ENCODE data around the gene USP46.

The USP46 gene

DNA sequence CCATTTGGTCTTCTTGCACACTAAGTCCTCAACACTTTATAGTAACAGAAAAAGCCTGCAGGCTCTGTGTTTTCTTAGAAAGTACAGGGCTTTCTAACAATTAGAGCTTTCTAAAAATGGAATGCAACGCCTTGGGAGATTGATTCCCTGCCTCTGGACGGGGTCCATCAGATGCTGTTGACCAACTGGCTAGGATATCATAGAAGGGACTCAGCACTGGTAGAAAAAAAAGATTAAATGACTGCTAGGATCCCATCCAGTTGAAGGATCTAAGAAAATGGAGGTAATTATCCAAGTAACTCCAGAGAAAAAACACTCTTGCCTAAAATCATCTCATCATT is 39.5 kb downstream of the USP46 start:
- Histone ChIP-seq H3K4me1 (no peaks in the 10 kb centered on the region), H3K9me3 (replicated peaks in 1 of 11) (no peaks in the 10 kb centered on the region), H3K36me3 (peaks cover 19 to 63% (median 40%) of the 10 kb centered on the region in 11 experiments; a peak in 20 of 22 replicates), H3K4me3 (no peak overlapping the region), H3K9ac (no peak overlapping the region), H3K27ac (no peak overlapping the region), H3K4me2 (no peak overlapping the region), H3K27me3 (no peaks in the 10 kb centered on the region), H4K20me1 (no peaks in the 10 kb centered on the region)
- no peak for TF ChIP-seq Cebpa-rat (IDR thresholded peaks at IDR 0.05)

DNA sequence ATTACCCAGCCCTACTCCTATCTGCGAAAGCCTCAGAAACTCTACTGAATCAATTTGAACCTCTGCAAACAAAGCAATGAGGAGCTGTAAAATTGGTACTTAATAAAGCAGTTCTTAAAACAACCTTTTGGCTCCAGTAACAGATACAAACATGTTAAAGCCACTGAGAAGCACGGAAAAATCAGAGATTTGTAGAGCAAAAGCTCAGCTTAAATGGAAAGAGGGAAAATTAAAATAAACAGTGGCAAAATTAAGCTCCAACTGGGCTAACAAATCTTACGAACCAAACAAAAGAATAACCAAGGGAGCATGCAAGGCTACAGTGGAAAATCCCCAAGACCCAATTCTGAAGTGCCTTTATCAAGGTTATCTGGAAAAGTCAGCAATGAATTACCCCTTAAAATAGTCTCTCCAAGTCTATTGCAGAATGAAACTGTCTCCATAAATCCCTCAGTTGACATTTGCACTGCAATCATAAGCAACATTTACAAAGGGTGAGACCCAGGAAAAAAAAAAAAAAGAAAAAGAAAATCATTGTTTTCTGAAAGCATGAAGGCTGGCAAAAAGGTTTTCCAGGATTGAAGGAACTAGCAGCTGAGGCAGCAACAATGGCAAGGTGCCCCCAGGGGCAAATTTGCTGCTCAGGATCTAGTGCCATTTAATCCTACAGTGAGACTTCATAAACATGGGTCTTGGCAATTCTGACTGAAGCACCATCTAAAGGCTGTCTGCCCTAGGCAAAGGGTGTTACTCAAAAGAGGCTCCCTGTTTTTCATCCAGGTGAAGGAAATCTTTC is 40.1 kb downstream of the USP46 start:
- no peaks in the 10 kb centered on the region for H3K4me1 ChIP-seq
- H3K36me3 ChIP-seq = peaks cover 14 to 64% (median 34%) of the 10 kb centered on the region in 11 experiments; a peak in 19 of 22 replicates
- H3K27me3 ChIP-seq = no peaks in the 10 kb centered on the region
- no peak overlapping the region for H3K4me3 ChIP-seq
- H3K9me3 ChIP-seq (replicated peaks in 1 of 11) = peaks cover 0 to 5% (median 0%) of the 10 kb centered on the region in 11 experiments; a peak in 1 of 22 replicates
- no peaks in the 10 kb centered on the region for H4K20me1 ChIP-seq
- H3K9ac ChIP-seq = no peak overlapping the region
- no peak overlapping the region for H3K4me2 ChIP-seq
- no peak overlapping the region for H3K27ac ChIP-seq
- no peak for TF ChIP-seq Cebpa-rat (IDR thresholded peaks at IDR 0.05)

DNA sequence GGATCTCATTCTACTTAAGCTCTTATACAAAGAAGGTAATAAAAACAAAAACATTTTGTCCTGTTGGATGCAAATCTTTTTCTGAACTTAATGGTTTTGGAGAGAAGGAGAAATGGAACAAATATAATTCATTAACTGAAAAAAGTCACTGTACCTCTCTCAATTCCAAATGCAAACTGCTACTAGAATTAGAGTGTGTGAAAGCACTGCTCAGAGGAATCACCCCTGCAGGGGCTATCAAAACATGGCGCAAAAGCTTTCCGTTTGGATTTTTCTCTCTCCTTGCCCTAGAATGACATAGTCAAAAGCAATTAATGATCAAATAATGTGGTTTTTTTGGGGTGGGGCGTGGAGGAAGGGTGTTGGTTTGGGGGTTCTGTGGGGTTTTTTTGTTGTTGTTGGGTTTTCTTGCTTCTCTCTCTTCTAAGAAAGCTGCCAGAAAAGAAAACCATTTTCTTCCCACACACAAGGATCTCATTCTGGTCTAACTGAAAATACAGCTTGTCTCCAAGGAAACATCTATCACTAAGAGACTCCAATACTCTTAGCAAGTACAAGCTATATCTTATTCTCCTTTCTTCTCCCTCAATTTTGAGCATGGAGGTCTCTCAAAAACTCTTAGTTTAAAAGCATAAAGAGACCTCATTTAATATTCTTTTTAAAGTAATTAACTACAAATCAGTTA is 41.6 kb downstream of the USP46 start:
- TF ChIP-seq Cebpa-rat (IDR thresholded peaks at IDR 0.05) = no peak
- no peak overlapping the region for H3K27ac ChIP-seq

DNA sequence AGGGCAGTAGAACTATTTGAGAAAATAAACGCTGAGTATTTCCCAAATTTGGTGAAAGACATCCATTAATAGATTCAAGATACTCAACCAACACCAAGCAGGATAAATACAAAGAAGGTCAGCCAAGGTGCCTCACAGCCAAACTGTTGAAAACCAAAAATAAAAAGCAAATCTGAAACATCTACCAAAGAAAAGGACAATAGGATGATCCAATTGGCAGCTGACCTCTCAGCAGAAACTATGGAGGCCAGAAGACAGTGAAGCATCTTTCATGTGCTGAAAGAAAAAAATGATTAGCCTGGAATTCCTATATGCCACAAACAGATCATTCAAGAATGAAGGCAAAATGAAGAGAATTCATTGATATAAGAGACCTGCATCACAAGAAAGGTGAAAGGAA is 44.9 kb downstream of the USP46 start:
- no peak overlapping the region for H3K4me2 ChIP-seq
- H3K4me1 ChIP-seq = no peaks in the 10 kb centered on the region
- H3K27me3 ChIP-seq = no peaks in the 10 kb centered on the region
- no peak overlapping the region for H3K9ac ChIP-seq
- H3K4me3 ChIP-seq = no peak overlapping the region
- TF ChIP-seq Cebpa-rat (IDR thresholded peaks at IDR 0.05) = no peak
- peaks cover 31 to 69% (median 46%) of the 10 kb centered on the region in 11 experiments for H3K36me3 ChIP-seq
- no peaks in the 10 kb centered on the region for H4K20me1 ChIP-seq
- H3K9me3 ChIP-seq (replicated peaks in 1 of 11) = peaks cover 0 to 11% (median 7%) of the 10 kb centered on the region in 11 experiments; a peak in 6 of 22 replicates
- H3K27ac ChIP-seq = no peak overlapping the region

More for the DNA sequence above, 41.6 kb downstream of the USP46 start:
- H3K9me3 ChIP-seq (replicated peaks in 1 of 11) = peaks cover 0 to 8% (median 0%) of the 10 kb centered on the region in 11 experiments; a peak in 2 of 22 replicates
- no peaks in the 10 kb centered on the region for H4K20me1 ChIP-seq
- H3K4me2 ChIP-seq = no peak overlapping the region
- H3K9ac ChIP-seq = no peak overlapping the region
- H3K36me3 ChIP-seq = peaks cover 8 to 66% (median 37%) of the 10 kb centered on the region in 11 experiments
- no peaks in the 10 kb centered on the region for H3K27me3 ChIP-seq
- no peak overlapping the region for H3K4me3 ChIP-seq
- H3K4me1 ChIP-seq = no peaks in the 10 kb centered on the region

DNA sequence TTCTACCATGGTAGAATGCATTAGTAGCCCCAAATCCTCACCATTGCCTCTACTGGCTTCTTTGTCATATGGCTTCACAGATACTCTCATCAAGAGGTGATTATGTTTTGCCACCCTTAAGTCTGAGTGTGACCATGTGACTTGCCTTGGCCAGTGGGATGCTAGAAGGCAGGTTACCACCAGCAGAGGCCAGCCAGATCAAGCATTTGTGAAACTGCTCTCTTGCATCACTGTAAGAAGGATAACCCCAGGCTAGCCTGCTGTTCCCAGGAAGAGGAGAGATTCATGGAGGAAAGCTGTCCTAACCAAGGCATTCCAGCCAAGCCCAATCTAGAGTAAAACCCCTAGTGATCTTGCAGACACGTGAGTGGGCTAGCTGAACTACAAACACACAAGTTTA is 46.8 kb downstream of the USP46 start:
- H3K4me3 ChIP-seq = no peak overlapping the region
- H3K9ac ChIP-seq = no peak overlapping the region
- H4K20me1 ChIP-seq = no peaks in the 10 kb centered on the region
- H3K27ac ChIP-seq = no peak overlapping the region
- no peaks in the 10 kb centered on the region for H3K27me3 ChIP-seq
- H3K4me1 ChIP-seq = no peaks in the 10 kb centered on the region; a peak in 1 of 20 replicates
- TF ChIP-seq Cebpa-rat (IDR thresholded peaks at IDR 0.05) = no peak
- peaks cover 48 to 72% (median 59%) of the 10 kb centered on the region in 11 experiments for H3K36me3 ChIP-seq
- H3K9me3 ChIP-seq (replicated peaks in 1 of 11) = peaks cover 0 to 23% (median 12%) of the 10 kb centered on the region in 11 experiments; a peak in 13 of 22 replicates
- H3K4me2 ChIP-seq = no peak overlapping the region

DNA sequence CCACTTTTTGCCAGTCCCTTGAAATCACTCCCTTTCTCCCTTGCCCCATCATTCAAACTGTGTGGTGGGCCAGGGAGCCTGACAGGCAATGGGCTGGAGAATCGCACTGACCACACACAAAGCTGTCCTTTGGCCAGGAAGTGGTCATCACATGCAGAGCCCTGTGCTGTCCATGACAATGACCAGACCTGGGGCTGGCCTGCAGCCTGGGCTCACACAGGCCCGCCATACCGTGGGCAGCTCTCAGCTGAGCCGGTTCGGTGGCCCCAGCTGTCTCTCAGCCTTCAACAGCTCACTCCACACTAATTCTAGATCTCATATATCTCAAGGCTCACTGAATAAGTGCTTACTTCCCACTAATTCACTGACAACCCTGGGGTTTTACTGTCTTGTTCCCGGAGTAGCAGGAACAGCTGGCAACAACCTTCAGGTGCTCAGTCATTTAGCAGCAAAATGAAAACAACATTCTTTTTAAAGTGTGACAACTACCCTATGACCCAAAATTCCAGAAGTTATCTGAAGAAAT is 48.0 kb downstream of the USP46 start:
- H3K9ac ChIP-seq = no peak overlapping the region
- no peak for TF ChIP-seq Cebpa-rat (IDR thresholded peaks at IDR 0.05)
- no peak overlapping the region for H3K4me3 ChIP-seq
- peaks cover 7 to 33% (median 19%) of the 10 kb centered on the region in 11 experiments; a peak in 16 of 22 replicates for H3K9me3 ChIP-seq (replicated peaks in 1 of 11)
- no peak overlapping the region for H3K4me2 ChIP-seq
- H3K36me3 ChIP-seq = peaks cover 60 to 83% (median 71%) of the 10 kb centered on the region in 11 experiments
- H3K27ac ChIP-seq = no peak overlapping the region
- no peaks in the 10 kb centered on the region for H4K20me1 ChIP-seq
- no peaks in the 10 kb centered on the region for H3K27me3 ChIP-seq
- no peaks in the 10 kb centered on the region; a peak in 1 of 20 replicates for H3K4me1 ChIP-seq

DNA sequence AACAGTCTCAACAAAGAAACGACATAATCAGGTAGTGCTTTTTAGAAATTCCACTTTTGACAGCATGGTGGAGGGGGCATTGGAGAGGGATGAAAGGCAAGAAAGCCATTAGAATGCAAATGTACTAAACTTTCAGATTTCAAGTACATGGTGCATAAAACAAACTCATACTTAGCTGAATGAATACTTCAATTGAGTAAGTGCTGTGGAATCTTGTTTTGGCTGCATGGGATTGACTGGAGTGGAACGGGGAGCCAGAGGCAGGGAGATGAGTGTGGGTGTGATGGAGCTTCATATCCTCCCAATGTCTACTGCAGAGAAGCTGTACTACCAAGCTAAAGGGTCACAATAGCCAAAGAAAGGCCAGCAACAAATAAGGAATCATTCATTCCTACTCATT is 52.4 kb downstream of the USP46 start:
- H3K9ac ChIP-seq = no peak overlapping the region
- no peaks in the 10 kb centered on the region for H3K27me3 ChIP-seq
- peaks cover 74 to 99% (median 91%) of the 10 kb centered on the region in 11 experiments for H3K36me3 ChIP-seq
- H3K27ac ChIP-seq = no peak overlapping the region
- no peak for TF ChIP-seq Cebpa-rat (IDR thresholded peaks at IDR 0.05)
- no peak overlapping the region for H3K4me2 ChIP-seq
- H3K4me3 ChIP-seq = no peak overlapping the region
- no peaks in the 10 kb centered on the region for H4K20me1 ChIP-seq
- no peaks in the 10 kb centered on the region; a peak in 1 of 20 replicates for H3K4me1 ChIP-seq
- H3K9me3 ChIP-seq (replicated peaks in 1 of 11) = peaks cover 3 to 33% (median 19%) of the 10 kb centered on the region in 11 experiments; a peak in 16 of 22 replicates

DNA sequence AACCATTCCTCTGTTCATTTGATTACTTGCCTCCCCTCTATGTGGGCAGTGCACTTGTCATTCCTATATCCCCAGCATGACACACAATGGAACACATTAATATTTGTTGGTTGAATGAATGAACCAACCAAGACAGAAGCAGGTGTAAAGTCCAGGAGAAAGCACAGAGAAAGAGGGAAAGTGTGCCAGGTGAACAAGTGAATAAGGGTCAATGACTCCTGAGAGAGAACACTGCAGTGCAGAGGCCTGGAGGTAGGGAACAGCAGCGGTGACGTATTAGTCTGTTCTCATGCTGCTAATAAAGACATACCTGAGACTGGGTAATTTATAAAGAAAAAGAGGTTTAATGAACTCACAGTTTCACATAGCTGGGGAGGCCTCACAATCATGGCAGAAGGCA is 53.1 kb downstream of the USP46 start:
- no peak overlapping the region for H3K4me2 ChIP-seq
- H3K36me3 ChIP-seq = peaks cover 70 to 99% (median 88%) of the 10 kb centered on the region in 11 experiments
- TF ChIP-seq Cebpa-rat (IDR thresholded peaks at IDR 0.05) = no peak
- H3K27me3 ChIP-seq = no peaks in the 10 kb centered on the region
- no peaks in the 10 kb centered on the region for H4K20me1 ChIP-seq
- H3K9ac ChIP-seq = no peak overlapping the region
- H3K4me3 ChIP-seq = no peak overlapping the region
- H3K27ac ChIP-seq = no peak overlapping the region
- H3K4me1 ChIP-seq = no peaks in the 10 kb centered on the region; a peak in 1 of 20 replicates
- H3K9me3 ChIP-seq (replicated peaks in 1 of 11) = peaks cover 3 to 33% (median 18%) of the 10 kb centered on the region in 11 experiments; a peak in 16 of 22 replicates

DNA sequence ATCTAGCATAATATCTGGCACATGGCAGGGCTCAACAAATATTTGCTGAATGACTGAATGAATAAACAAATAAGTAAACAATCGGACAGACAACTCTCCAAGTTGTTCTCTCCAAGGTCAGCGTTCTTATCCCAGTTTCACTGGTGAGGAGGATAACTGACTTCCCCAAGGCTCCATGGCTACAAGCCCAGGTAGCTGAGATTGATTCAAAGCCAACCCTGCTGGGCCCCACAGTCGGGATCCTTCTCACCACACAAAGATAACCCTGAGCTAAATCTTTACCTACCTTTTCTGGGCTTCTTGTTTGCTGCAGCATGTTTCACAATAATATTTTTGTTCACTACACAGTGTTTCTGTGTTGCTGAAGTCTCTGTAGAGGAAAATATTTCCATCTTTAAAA is 54.9 kb downstream of the USP46 start:
- peaks cover 3 to 23% (median 14%) of the 10 kb centered on the region in 11 experiments; a peak in 16 of 22 replicates for H3K9me3 ChIP-seq (replicated peaks in 1 of 11)
- H3K27ac ChIP-seq = no peak overlapping the region
- no peaks in the 10 kb centered on the region for H3K27me3 ChIP-seq
- no peak for TF ChIP-seq Cebpa-rat (IDR thresholded peaks at IDR 0.05)
- no peak overlapping the region for H3K4me3 ChIP-seq
- no peaks in the 10 kb centered on the region; a peak in 1 of 20 replicates for H3K4me1 ChIP-seq
- H3K4me2 ChIP-seq = no peak overlapping the region
- no peaks in the 10 kb centered on the region for H4K20me1 ChIP-seq
- peaks cover 67 to 99% (median 90%) of the 10 kb centered on the region in 11 experiments for H3K36me3 ChIP-seq
- H3K9ac ChIP-seq = no peak overlapping the region
